Uterus (tissue), 4 donors: Measurements from ENCODE around the gene AP1M2. TPM values are rescaled to one million over a fixed set of nuclear protein-coding genes. Genes with fewer than 3 reads are reported as not detected.
"Not testable (repeated sequence)": the region's sequence is repeated elsewhere in the genome, so short reads cannot be mapped to it uniquely, and the experiment has no call there.

Source experiments
- DNase-seq, 2 donors: peaks; one replicate each; pipeline ENCODE4 v3.0.0-alpha.2; 2019 to 2020
- H3K27ac ChIP-seq, 2 donors: fragments of 200-600 bp; sonication (generic); 1 replicate in 1 of 2; 2 replicates in 1 of 2; pipeline ENCODE4 v1.5.1; 2016 to 2018
- H3K27me3 ChIP-seq, 2 donors: fragments of 200-600 bp; sonication (generic); one replicate each; pipeline ENCODE4 v1.5.1; 2018 to 2019; ENCODE audit warnings: control low read depth in 1 of 2
- H3K36me3 ChIP-seq, 2 donors: fragments of 200-600 bp; sonication (generic); one replicate each; pipeline ENCODE4 v1.5.1; 2019; ENCODE audit warnings: control low read depth in 1 of 2
- H3K4me1 ChIP-seq, 2 donors: fragments of 200-600 bp; sonication (generic); one replicate each; pipeline ENCODE4 v1.5.1; 2018 to 2019; ENCODE audit warnings: control low read depth in 1 of 2
- H3K4me3 ChIP-seq, 2 donors: fragments of 200-600 bp; sonication (generic); 1 replicate in 1 of 2; 2 replicates in 1 of 2; pipeline ENCODE4 v1.5.1; 2018 to 2019; ENCODE audit warnings: mild to moderate bottlenecking in 1 of 2
- H3K9me3 ChIP-seq, 2 donors: fragments of 200-600 bp; sonication (generic); one replicate each; pipeline ENCODE4 v1.5.1; 2019; ENCODE audit warnings: control low read depth in 1 of 2
- CTCF ChIP-seq, 4 experiments: fragments of 200-600 bp in 2 of 4; fragments of 450-650 bp in 2 of 4; sonication (generic) in 2 of 4; IDR thresholded peaks; one replicate each; pipeline ENCODE4 v1.5.1; 2016 to 2019; ENCODE audit warnings: antibody characterized with exemption in 4 of 4, mild to moderate bottlenecking in 2 of 4, moderate library complexity in 1 of 4
- POLR2A ChIP-seq, 2 donors: fragments of 450-650 bp; IDR thresholded peaks; one replicate each; pipeline ENCODE4 v1.6.1; 2016; ENCODE audit warnings: antibody characterized with exemption in 2 of 2, mild to moderate bottlenecking in 1 of 2, moderate library complexity in 1 of 2
- intact Hi-C: fragments of 100-400 bp; cut with DNase I; formaldehyde crosslinking; loops from one replicate; pipeline ENCODE4 v1.15.1; 2023; ENCODE audit warnings: low total_unique reads
- total RNA-seq, 4 donors: library from RNA; depleted of rRNA in 3 of 4; stranded (reverse); fragments of >200 nt in 3 of 4; gene quantifications; one replicate each; pipeline versions ENCODE4 v1.1.0 to v1.2.4, GENCODE V29; 2014 to 2023
- donor health status: DM: yes; HTN: yes; CAD: no.

The AP1M2 gene
- total RNA-seq, 4 donors from 2014 or later = 14.9 to 16.7 TPM; not detected in 2

DNA sequence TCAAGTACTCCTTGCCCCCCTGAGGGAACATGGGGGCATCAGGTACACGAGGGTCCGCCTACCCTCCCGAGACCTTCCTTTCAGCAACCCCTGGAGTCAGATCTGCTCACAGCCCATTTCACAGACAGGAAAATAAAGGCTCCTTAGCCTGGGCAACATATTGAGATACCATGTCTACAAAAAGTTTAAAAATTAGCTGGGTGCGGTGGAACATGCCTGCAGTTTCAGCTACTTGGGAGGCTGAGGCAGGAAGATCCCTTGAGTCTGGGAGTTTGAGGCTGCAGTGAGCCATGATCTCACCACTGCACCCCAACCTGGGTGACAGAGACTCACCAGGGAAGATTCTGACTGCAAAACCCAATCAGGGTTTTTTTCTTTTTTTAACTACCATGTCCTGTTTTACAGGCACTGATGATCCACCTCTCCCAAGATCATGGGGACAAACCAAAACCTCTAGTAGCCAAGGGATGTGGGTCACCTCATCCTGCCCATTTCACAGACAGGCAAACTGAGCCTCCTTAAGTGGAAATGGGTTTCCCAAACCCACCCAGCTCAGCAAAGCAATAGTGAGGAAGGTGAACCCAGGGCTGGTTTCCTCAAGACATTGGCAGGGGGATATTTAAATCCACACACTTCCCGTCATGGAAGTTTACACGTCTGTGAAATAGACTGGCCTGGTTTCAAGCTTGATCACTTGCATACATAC lies 11.9 kb downstream of the AP1M2 start:
- Histone ChIP-seq H3K4me1 (no peaks in the 10 kb centered on the region), H3K27ac (no peak overlapping the region), H3K36me3 (no peaks in the 10 kb centered on the region), H3K4me3 (no peak overlapping the region), H3K27me3 (no peaks in the 10 kb centered on the region), H3K9me3 (no peaks in the 10 kb centered on the region)
- TF ChIP-seq CTCF (IDR thresholded peaks at IDR 0.05) = no peak
- no peak for TF ChIP-seq POLR2A (IDR thresholded peaks at IDR 0.05)
- intact Hi-C loops = no loop called here
- DNase-seq = no peak

- intact Hi-C loops = no loop called here
- Histone ChIP-seq H3K9me3 (no peaks in the 10 kb centered on the region), H3K27me3 (no peaks in the 10 kb centered on the region), H3K36me3 (no peaks in the 10 kb centered on the region), H3K4me3 (no peak overlapping the region), H3K27ac (no peak overlapping the region), H3K4me1 (peaks cover 2 to 3% of the 10 kb centered on the region in 2 donors)
- no peak for DNase-seq
- TF ChIP-seq POLR2A (IDR thresholded peaks at IDR 0.05) = no peak
- TF ChIP-seq CTCF (IDR thresholded peaks at IDR 0.05) = no peak
These were observed 12.7 kb downstream of the AP1M2 start for GRCh38 chr19:10574462-10574861.

- H3K4me3 ChIP-seq, H3K27me3 ChIP-seq, H3K4me1 ChIP-seq, DNase-seq, H3K36me3 ChIP-seq, intact Hi-C loops, H3K9me3 ChIP-seq, H3K27ac ChIP-seq: not testable (repeated sequence)
These were observed 13.3 kb downstream of the AP1M2 start for GRCh38 chr19:10573793-10574192.

DNA sequence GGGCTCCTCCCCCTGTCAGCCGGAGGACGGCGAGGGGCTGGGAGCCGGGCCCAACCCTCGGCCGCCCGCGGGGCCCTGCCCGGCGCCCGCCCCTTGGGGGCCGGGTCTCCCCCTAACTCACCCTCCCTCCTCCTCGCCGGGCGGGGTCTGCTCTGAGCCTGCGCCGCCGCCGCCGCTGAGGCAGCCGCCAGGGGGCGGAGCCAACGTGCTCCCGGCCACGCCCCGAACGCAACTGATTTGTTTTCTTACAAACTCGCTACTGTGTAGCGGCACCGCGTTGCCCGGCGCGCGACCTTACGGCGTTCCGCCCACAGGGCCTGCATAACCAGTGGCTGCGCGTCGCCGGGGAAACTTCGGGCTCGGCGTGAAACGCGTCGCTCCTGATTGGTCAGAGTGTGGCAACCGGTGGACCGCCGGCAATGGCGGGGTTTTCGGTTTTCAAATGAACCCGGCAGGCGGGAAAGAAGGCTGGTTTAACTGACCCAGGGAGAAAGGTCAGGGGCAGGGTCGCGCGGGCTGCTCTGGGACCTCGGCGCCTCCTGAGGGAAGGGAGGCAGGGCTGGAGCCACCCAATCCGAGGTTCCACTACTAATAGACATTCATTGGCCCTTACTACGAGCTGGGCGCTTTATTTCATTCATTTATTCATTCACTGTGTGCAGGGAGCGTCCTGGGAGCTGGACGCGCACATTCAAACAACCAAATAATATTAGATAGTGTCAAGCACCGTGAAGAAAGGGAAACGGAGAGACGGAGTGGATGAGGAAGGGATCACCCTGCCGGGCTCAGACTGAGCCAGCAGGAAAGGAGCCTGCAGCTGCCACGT lies 18.1 kb downstream of the AP1M2 start, which contains the start of gene CDKN2D:
Gene CDKN2D (minus strand): TSS at position 154 of the 826 bp plus-strand sequence. CDS start 326 bp downstream, outside the sequence.
- Histone ChIP-seq H3K4me1 (peaks cover 5 to 16% of the 10 kb centered on the region in 2 donors), H3K9me3 (no peaks in the 10 kb centered on the region), H3K4me3 (peak within 1 kb of the TSS; percentile 32 to 77), H3K36me3 (no peaks in the 10 kb centered on the region), H3K27ac (peak within 1 kb of the TSS; percentile 61 to 84), H3K27me3 (no peaks in the 10 kb centered on the region)
- peak; percentile 99 to 100 for DNase-seq
- intact Hi-C loops = no loop called here
- peak; percentile 35 to 82 (median 54) for TF ChIP-seq CTCF (IDR thresholded peaks at IDR 0.05)
- peak; percentile 81 to 83 for TF ChIP-seq POLR2A (IDR thresholded peaks at IDR 0.05)

DNA sequence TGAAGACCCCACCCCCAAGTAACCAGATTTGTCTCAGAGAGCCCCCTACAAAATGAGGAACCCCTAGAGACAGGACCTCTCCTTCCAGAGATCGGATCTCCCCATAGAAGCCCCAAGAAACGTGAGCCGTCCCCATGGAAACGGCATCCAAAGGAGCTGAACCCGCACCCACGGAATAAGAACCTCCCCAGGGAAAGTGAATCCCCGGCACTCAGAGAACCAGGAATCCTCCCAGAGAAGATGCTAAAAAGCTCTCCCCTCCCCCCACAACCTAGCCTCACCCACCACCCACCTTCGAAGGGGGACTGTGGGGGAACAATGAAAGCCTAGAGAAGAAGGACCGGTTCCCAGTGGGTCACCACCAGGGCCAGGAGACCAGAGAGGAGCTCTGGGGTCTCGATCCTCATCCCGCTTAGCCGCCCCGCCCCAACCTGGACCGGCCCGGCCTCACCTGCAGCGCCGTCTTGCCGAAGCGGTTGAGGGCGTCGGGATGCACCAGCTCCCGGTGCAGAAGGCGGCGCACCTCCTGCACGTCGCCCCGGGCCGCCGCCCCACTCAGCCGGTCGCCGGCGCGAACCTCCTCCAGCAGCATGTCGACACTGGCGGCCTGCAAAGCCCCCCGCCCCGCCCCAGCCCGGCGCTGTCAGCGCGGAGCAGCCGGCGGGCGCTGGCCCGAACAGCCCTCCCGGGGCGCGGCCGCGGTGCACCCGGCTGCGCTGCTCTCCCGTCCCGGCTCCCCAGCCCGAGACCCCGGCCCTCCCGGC lies 18.9 kb downstream of the AP1M2 start:
- TF ChIP-seq CTCF (IDR thresholded peaks at IDR 0.05) (no peak), POLR2A (IDR thresholded peaks at IDR 0.05) (no peak)
- H3K36me3 ChIP-seq = no peaks in the 10 kb centered on the region
- H3K9me3 ChIP-seq = no peaks in the 10 kb centered on the region
- H3K4me3 ChIP-seq = peak overlapping the region; percentile 32 to 77
- intact Hi-C loops = no loop called here
- peak overlapping the region; percentile 61 to 84 for H3K27ac ChIP-seq
- H3K27me3 ChIP-seq = no peaks in the 10 kb centered on the region
- H3K4me1 ChIP-seq = peaks cover 5 to 16% of the 10 kb centered on the region in 2 donors
- DNase-seq = no peak
